NCI-H187 (cell line): Measurements from ENCODE around the gene ANKS1A.
A peak's percentile ranks its signal among the peaks of the same experiment; 100 is the strongest.
"Not testable (repeated sequence)": the region's sequence is repeated elsewhere in the genome, so short reads cannot be mapped to it uniquely, and the experiment has no call there.

Experiments
- DNase-seq, 2 experiments: peaks; one replicate each; lab custom pipeline; 2025; lab: John Stamatoyannopoulos, UW

Gene ANKS1A

DNA sequence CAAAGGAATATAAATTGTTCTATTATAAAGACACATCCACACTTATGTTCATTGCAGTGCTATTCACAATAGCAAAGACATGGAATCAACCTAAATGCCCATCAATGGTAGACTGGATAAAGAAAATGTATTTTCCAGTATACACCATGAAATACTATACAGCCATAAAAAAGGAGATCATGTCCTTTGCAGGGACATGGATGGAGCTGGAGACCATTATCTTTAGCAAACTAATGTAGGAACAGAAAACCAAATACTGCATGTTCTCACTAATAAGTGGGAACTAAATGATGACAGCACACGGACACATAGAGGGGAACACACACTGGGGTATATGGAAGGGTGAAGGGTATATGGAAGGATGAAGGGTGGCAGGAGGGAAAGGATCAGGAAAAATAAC, 5.0 kb upstream of the ANKS1A start:
- not testable (repeated sequence) for DNase-seq

GRCh38 chr6:34884996-34885395, 4.1 kb upstream of the ANKS1A start:
- no peak for DNase-seq

- not testable (repeated sequence) for DNase-seq
Measured at GRCh38 chr6:34885837-34886236, 3.2 kb upstream of the ANKS1A start.

- DNase-seq, result peak; percentile 74 to 87
Measured at GRCh38 chr6:34887753-34888513, 1.1 kb upstream of the ANKS1A start, which contains the start of gene TAF11. Gene TAF11, minus strand, starts transcription at chr6:34888042. Its CDS starts 85 bp downstream, at chr6:34887957.

- no peak for DNase-seq
Measured at GRCh38 chr6:34888514-34888856, 570 bp upstream of the ANKS1A start.

- DNase-seq, result no peak
Measured at GRCh38 chr6:34890533-34890925, 1.5 kb downstream of the ANKS1A start.

DNA sequence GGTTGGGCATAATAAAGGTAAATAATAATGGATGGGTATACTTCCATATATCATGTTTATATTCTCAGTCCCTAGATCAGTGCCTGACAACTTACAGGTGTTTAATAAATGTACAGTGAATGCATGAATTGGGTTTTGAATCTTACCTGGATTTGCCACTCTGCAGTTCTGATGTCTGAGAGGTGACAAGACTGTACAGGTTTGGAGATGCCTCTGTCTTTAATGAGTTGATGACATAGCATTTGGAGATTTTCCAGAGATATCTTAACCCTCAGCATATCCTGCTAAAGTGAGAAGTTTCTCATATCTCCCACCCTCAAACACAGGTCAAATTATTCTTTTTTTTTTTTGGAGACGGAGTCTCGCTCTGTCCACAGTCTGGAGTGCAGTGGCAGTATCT, 2.2 kb downstream of the ANKS1A start:
- no peak for DNase-seq

- DNase-seq, result no peak
Measured at GRCh38 chr6:34894693-34895092, 5.6 kb downstream of the ANKS1A start.

GRCh38 chr6:34897130-34897529, 8.1 kb downstream of the ANKS1A start:
- no peak for DNase-seq

DNA sequence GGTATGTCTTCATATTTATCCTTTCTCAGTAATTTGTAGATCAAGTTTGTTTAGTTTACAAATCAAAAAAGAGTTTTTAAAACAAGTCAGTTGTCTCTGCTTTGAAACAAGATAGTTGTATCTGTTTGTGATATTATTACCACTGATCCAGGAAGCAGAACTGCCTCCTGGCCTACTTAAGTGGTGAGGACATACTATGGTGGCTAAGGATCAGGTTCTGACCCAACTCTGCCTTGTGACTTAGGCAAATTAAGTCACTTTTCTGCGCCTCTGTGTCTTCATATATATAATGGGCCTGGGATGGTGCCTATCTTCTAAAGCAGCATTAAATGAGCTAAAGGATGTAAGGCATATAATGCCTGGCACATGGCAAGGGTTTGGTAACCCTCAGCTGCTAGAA, 8.7 kb downstream of the ANKS1A start:
- no peak for DNase-seq

DNA sequence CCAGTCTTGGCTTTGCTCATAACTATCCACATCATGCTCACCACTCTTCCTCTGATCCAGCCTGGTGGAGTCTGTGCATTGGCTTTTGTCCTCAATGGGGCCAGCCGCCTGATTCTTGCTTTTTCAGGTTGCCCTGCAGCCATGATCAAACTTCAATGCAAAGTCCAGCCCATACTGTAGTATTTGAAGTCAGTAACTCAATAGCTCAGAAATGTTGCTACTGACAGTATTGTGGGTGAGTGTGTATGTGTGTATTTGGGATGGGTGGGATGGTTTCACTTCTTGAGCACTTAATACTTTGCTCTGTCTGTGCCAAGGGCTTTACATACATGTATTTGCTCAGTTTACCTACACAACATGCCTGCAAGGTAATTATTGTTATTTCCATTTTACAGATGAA, 10.7 kb downstream of the ANKS1A start:
- DNase-seq, result not testable (repeated sequence)

DNA sequence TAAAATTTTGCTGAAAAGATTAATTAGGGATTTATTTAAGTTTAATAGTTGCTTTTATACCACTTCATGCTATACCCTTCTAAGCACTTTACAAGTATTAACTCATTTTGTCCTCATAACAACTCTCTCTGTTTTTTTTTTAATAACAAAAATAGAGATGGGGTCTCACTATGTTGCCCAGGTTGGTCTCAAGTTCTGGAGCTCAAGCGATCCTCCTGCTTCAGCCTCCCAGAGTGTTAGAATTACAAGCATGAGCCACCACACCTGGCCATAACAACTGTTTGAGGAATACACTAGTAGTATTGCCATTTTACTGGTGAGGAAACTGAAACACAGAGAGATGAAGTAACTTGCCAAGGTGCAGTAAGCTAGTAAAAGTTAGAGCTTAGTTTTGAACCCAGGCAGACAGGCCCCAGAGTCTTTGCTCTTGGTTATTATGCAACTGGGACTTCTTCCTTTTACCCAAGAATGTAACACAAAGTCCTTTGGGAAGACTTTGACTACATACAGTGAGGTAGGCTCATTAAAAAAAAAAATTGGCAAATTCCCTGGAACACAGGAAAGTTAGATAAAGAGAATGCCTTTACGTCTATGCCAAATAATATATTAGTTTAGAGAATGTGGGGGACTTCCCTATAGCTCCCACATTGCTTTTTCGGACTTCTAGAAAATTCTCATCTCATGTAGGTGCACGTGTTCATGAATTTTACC, 11.4 kb downstream of the ANKS1A start:
- no peak for DNase-seq

DNA sequence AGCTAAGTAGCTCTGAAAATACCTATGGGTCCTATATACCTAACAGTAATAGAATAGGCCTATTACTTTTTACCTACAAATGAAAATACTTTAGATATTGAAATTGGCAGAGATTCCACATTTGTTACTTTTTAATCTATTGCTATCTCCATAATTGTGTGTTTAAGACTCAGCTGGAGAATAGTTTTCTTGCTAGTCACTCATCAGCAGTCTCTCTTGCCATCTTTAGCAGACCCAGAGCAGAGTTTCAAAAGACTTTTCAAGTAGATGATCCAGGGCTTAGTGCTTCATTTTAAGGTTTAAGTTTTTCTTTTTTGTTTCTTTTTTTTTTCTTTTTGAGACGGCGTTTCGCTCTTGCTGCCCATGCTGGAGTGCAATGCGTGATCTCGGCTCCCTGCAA, 12.9 kb downstream of the ANKS1A start:
- no peak for DNase-seq

DNA sequence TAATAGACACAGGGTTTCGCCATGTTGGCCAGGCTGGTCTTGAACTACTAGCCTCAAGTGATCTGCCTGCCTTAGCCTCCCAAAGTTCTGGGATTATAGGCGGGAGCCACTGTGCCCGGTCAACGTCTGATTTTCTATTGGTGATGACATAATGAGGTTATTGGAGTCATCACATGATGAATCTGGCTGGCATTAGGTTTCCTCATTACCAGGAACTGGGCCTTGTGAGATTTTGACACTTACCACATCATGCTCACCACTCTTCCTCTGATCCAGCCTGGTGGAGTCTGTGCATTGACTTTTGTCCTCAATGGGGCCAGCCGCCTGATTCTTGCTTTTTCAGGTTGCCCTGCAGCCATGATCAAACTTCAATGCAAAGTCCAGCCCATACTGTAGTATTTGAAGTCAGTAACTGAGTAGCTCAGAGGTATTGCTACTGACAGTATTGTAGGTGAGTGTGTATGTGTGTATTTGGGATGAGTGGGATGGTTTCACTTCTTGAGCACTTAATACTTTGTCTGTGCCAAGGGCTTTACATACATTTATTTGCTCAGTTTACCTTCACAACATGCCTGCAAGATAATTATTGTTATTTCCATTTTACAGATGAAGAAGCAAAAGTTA, 16.0 kb downstream of the ANKS1A start:
- DNase-seq, result no peak

DNA sequence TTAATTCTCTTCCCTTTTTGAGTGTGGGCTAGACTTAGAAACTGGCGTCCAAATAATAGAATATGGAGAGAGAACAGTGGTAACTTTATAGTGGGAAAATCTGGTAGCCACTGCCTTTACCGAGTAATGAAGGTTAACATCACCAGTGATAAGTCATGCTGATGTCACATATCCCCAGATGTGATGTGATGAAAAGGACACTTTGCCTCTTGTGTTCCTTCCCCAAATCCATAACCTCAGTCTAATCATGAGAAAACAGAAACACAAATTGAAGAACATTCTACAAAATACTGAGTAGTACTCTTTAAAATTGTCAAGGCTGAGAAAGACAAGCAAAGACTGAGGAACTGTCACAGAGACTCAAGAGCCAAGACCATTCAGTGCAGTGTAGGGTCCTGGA, 17.8 kb downstream of the ANKS1A start:
- no peak for DNase-seq

- DNase-seq, result no peak
Measured at GRCh38 chr6:34908194-34908593, 19.1 kb downstream of the ANKS1A start.

- no peak for DNase-seq
Measured at GRCh38 chr6:34909320-34909883, 20.3 kb downstream of the ANKS1A start.

DNA sequence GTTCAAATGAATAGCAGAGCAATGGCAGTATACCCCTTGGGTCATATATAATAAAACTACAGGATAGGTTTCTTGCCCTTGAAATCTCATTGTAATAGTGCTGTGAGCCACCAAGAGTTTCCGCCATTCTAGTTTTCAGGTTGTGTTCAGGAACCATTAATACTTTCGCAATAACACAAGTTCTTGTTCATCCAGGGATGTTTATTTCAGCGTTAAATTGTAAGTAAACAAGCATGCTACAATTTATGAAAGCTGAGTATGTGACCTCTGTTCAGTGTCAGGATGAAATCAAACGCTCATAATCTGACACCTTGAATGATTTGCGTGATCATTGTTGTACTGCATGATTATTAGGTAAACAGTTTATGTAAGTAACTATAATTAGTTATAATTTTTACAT, 22.8 kb downstream of the ANKS1A start:
- no peak for DNase-seq

- DNase-seq, result no peak
Measured at GRCh38 chr6:34912715-34913464, 23.8 kb downstream of the ANKS1A start.

- no peak for DNase-seq
Measured at GRCh38 chr6:34914358-34914757, 25.3 kb downstream of the ANKS1A start.

GRCh38 chr6:34916348-34916967, 27.4 kb downstream of the ANKS1A start:
- DNase-seq, result no peak
